ENCODE data around the gene LRRC51.
"Not testable (repeated sequence)": the region's sequence is repeated elsewhere in the genome, so short reads cannot be mapped to it uniquely, and the experiment has no call there.

LRRC51 gene

GRCh38 chr11:72112978-72113808 lies 32.5 kb downstream of the LRRC51 start:
- Mint-ChIP-seq H3K9me3 (no peaks in the 10 kb centered on the region), H3K4me3 (peak overlapping the region; percentile 97), H3K27ac (peak overlapping the region; percentile 100), H3K36me3 (peaks cover 8% of the 10 kb centered on the region), H3K4me1 (peaks cover 29% of the 10 kb centered on the region), H3K27me3 (no peaks in the 10 kb centered on the region)

DNA sequence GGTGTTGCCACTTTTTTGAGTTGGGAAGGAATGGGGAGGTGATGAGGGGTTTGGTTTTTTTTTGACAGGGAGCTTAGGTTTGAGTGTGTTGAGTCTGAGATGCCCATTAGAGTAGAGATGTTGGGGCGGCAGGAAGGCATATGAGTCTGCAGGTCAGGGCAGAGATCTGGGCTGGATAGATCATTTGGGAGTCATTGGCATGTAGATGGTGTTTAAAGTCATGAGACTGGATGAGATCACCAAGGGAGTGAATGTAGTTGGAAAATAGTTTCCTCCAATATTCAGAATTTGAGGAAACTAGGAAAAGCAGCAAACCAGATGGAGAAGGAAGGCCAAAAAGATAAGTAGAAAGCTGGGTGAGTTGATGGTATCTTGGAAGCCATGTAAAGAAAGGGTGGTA lies 33.9 kb downstream of the LRRC51 start:
- H3K9me3 Mint-ChIP-seq = no peaks in the 10 kb centered on the region
- peaks cover 29% of the 10 kb centered on the region for H3K4me1 Mint-ChIP-seq
- H3K27me3 Mint-ChIP-seq = no peaks in the 10 kb centered on the region
- no peak overlapping the region for H3K27ac Mint-ChIP-seq
- no peak overlapping the region for H3K4me3 Mint-ChIP-seq
- H3K36me3 Mint-ChIP-seq = peaks cover 8% of the 10 kb centered on the region

DNA sequence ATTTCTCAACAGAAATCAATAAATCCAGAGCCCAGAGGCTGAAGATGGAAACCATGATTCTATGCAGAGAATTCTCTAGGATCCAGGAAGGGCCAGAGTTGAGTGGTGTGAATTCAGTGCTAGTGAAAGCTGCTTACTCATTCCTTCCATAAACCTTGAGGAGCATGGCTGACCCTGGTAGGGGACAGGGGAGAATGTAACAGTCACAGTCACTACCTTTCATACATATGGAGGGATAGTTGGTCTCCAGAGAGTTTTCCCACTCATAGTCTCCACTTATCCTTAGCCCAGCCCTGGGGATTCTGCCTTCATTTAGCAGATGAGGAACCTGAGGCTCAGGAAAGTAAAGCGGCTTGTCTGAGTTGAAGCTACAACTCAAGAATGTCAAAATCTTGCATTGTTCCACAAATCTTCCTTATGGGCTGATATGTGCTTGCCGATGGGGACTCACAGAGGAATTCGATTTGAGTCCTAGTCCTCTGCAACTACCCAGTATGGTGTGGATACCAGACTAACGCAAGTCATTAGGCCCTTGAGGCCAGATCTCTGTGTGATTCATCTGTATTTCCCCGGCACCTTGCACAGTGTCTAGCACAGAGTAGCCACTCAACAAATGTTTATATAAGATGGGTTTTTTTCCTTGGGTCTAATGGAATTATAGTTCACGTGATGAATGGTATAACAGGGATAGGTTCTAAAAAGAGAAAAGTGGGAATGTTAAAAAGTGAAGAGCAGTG lies 35.5 kb downstream of the LRRC51 start:
- Mint-ChIP-seq H3K4me1 (peaks cover 22% of the 10 kb centered on the region), H3K27ac (no peak overlapping the region), H3K4me3 (no peak overlapping the region), H3K36me3 (peaks cover 1% of the 10 kb centered on the region), H3K27me3 (peaks cover 4% of the 10 kb centered on the region), H3K9me3 (no peaks in the 10 kb centered on the region)

DNA sequence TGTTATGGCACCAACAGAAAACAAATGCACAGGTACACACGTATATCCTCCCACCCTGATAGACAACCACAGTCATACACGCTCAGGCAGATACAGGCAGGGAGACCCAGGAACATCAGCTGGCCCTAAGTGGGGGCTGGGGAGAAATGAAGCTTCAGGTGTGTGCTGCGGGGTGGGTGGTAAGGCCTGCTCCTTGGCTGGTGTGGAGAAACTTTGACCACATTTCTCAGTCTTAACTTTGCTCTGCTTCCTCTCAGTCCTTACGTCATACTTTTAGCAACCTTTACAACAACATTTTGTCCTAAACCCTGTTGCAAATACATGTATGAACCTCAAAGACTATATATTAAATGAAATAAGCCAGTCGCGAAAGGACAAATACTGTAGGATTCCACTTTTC lies 38.5 kb downstream of the LRRC51 start:
- H3K9me3 Mint-ChIP-seq = no peaks in the 10 kb centered on the region
- peaks cover 4% of the 10 kb centered on the region for H3K27me3 Mint-ChIP-seq
- no peaks in the 10 kb centered on the region for H3K4me1 Mint-ChIP-seq
- no peaks in the 10 kb centered on the region for H3K36me3 Mint-ChIP-seq
- H3K4me3 Mint-ChIP-seq = no peak overlapping the region
- no peak overlapping the region for H3K27ac Mint-ChIP-seq

DNA sequence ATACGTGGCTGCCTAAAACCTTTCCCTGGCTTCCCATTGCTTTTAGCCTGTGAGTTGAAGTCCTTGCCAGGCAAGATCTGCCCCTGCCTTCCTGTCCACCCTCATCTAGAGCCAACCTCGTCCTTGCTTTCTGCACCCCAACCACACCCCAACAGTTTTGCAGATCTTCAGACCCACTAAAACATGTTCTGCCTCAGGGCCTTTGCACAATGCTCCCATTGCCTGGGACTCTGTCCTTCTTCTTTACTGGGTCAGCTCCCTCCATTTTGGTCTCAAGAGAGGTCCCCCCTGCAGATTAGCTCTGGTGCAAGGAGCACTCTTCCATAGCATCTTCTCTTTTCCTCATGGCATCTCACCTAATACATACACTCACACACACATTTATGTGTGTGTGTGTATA lies 40.3 kb downstream of the LRRC51 start:
- no peaks in the 10 kb centered on the region for H3K36me3 Mint-ChIP-seq
- peaks cover 4% of the 10 kb centered on the region for H3K27me3 Mint-ChIP-seq
- H3K4me3 Mint-ChIP-seq = no peak overlapping the region
- no peaks in the 10 kb centered on the region for H3K9me3 Mint-ChIP-seq
- no peak overlapping the region for H3K27ac Mint-ChIP-seq
- no peaks in the 10 kb centered on the region for H3K4me1 Mint-ChIP-seq

DNA sequence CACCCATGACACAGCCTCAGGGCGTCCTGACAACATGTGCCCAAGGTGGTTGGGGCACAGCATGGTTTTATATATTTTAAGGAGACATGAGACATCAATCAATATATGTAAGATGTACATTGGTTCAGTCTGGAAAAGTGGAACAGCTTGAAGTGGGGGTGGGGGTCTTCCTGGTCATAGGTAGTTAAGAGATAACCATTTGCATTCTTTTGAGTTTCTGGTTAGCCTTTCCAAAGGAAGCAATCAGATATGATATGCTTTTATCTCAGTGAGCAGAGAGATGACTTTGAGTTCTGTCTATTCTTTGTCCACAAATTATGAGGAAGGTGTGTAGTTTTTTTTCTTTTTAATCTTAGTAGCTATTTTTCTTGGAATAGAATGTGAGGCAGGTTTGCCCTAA lies 42.0 kb downstream of the LRRC51 start:
- Mint-ChIP-seq H3K4me3 (no peak overlapping the region), H3K27me3 (peaks cover 4% of the 10 kb centered on the region), H3K9me3 (no peaks in the 10 kb centered on the region), H3K36me3 (no peaks in the 10 kb centered on the region), H3K27ac (no peak overlapping the region), H3K4me1 (no peaks in the 10 kb centered on the region)

DNA sequence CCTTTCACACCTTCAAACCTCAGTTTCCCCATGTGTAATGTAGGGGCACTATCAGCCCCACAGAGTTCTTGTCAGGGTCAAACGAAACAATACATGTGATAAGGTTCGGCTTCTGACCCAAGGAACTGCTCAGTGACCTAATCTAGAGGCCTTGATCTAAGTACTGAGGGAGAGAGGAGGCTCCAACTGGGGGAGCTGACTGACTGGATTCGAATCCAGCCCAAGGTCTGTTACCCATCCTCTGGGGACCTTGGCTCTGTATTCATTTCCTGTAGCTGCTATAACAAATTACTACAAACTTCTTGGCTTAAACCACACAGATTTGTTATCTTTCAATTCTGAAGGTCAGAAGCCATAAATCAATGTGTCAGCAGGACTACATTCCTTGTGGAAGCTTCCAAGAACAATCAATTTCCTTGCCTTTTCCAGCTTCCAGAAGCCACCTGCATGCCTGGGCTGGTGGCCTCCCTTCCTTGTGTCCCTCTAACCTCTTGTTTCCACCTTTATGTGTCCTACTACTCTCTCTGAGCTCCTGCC lies 42.5 kb downstream of the LRRC51 start:
- no peak overlapping the region for H3K27ac Mint-ChIP-seq
- peaks cover 4% of the 10 kb centered on the region for H3K27me3 Mint-ChIP-seq
- H3K9me3 Mint-ChIP-seq = no peaks in the 10 kb centered on the region

DNA sequence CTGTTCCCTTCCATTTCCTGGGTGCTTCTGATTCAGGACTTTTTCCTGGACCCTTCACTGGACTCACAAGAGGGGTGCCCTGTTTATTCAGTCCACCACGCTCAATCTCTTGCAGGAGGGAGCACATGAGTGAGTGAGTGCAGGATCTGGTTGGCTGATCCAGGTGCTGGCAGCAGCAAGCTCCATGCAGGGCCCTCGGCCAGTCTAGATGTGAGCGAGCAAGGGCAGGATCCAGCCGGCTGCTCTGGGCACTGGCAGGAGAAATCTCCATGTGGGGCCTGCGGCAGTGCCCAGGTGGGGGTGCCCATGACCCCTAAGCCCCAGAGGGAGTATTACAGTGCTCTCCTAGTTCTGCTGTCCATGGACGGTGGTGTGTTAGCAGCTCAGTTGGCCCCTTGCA lies 43.4 kb downstream of the LRRC51 start:
- H3K27me3 Mint-ChIP-seq = peaks cover 6% of the 10 kb centered on the region
- H3K36me3 Mint-ChIP-seq = peaks cover 6% of the 10 kb centered on the region
- no peak overlapping the region for H3K4me3 Mint-ChIP-seq
- H3K9me3 Mint-ChIP-seq = peaks cover 8% of the 10 kb centered on the region
- H3K27ac Mint-ChIP-seq = no peak overlapping the region
- H3K4me1 Mint-ChIP-seq = no peaks in the 10 kb centered on the region

More for the DNA sequence above, 42.5 kb downstream of the LRRC51 start:
- Mint-ChIP-seq H3K4me3 (no peak overlapping the region), H3K36me3 (no peaks in the 10 kb centered on the region), H3K4me1 (no peaks in the 10 kb centered on the region)

- no peaks in the 10 kb centered on the region for H3K4me1 Mint-ChIP-seq
- H3K27me3 Mint-ChIP-seq = peaks cover 6% of the 10 kb centered on the region
Measured at GRCh38 chr11:72125956-72126355, 45.3 kb downstream of the LRRC51 start.

DNA sequence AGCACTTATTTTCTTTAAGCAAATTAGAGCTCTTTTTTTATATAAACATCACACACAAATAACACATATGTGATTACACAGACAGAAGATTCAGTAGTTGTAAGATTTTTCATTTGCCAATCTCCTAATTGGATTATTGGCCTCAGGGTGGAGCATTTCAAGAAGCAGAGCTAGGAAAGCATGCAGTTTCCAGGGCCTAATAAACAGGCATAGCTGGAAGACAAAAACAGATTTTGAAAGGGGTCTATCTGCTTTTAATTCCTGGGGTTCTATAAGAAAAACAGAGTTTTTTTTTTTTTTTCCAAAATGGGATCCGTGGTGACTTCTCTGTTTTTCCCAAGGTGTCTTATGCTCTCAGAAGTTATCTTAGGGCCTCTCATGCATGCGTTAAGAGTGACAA lies 47.3 kb downstream of the LRRC51 start:
- H3K27ac Mint-ChIP-seq = no peak overlapping the region
- no peaks in the 10 kb centered on the region for H3K4me1 Mint-ChIP-seq
- H3K36me3 Mint-ChIP-seq = peaks cover 8% of the 10 kb centered on the region
- peaks cover 11% of the 10 kb centered on the region for H3K9me3 Mint-ChIP-seq
- peaks cover 5% of the 10 kb centered on the region for H3K27me3 Mint-ChIP-seq
- H3K4me3 Mint-ChIP-seq = no peak overlapping the region

More at GRCh38 chr11:72125956-72126355, 45.3 kb downstream of the LRRC51 start:
- Mint-ChIP-seq H3K27ac (no peak overlapping the region), H3K4me3 (no peak overlapping the region), H3K9me3 (peaks cover 11% of the 10 kb centered on the region), H3K36me3 (peaks cover 8% of the 10 kb centered on the region)

GRCh38 chr11:72129381-72129780 lies 48.7 kb downstream of the LRRC51 start:
- Mint-ChIP-seq H3K36me3 (peaks cover 8% of the 10 kb centered on the region), H3K27me3 (peaks cover 6% of the 10 kb centered on the region), H3K4me3 (no peak overlapping the region), H3K27ac (no peak overlapping the region), H3K9me3 (peaks cover 11% of the 10 kb centered on the region), H3K4me1 (no peaks in the 10 kb centered on the region)

GRCh38 chr11:72132646-72133045 lies 52.0 kb downstream of the LRRC51 start:
- Mint-ChIP-seq H3K9me3 (peaks cover 11% of the 10 kb centered on the region), H3K4me1 (no peaks in the 10 kb centered on the region), H3K36me3 (peaks cover 8% of the 10 kb centered on the region), H3K27ac (no peak overlapping the region), H3K4me3 (no peak overlapping the region), H3K27me3 (peaks cover 6% of the 10 kb centered on the region)

GRCh38 chr11:72135473-72135872 lies 54.8 kb downstream of the LRRC51 start, which contains the start of gene FOLR3:
FOLR3 (plus strand) TSS chr11:72135725; CDS start chr11:72135953, 228 bp downstream.
- not testable (repeated sequence) for H3K27me3 Mint-ChIP-seq, H3K4me1 Mint-ChIP-seq, H3K36me3 Mint-ChIP-seq, H3K9me3 Mint-ChIP-seq, H3K27ac Mint-ChIP-seq, H3K4me3 Mint-ChIP-seq

DNA sequence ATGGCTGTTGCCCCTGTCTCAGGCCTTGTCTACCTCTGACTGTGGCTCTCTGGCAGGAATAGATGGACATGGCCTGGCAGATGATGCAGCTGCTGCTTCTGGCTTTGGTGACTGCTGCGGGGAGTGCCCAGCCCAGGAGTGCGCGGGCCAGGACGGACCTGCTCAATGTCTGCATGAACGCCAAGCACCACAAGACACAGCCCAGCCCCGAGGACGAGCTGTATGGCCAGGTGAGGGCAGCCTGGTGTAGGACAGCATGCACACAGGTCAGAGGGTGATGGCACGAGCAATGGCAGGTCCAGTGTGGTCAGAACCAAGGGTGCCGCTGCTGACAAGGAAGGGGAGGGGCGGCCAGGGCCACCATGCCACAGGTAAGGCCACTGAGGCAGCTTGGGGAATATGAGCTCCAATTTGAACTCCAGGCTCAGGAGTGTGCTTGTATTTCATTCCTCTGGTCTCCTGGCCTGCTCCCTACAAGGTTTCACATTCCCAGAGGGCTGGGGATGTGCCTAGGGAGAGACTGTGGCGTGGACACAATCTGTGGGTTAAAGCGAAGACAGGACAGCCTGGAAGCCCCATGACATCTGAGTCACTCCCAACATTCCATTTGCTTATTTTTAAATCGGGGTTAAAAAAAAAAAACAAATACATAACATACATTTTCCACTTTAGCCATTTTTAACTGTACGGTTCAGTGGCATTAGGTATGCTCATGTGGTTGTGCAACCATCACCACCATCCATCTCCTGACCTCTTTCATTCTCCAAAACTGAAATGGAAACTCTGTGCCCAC lies 55.4 kb downstream of the LRRC51 start:
- Mint-ChIP-seq H3K4me1 (no peaks in the 10 kb centered on the region), H3K27ac (no peak overlapping the region), H3K4me3 (no peak overlapping the region), H3K36me3 (no peaks in the 10 kb centered on the region), H3K27me3 (peaks cover 4% of the 10 kb centered on the region), H3K9me3 (no peaks in the 10 kb centered on the region)

DNA sequence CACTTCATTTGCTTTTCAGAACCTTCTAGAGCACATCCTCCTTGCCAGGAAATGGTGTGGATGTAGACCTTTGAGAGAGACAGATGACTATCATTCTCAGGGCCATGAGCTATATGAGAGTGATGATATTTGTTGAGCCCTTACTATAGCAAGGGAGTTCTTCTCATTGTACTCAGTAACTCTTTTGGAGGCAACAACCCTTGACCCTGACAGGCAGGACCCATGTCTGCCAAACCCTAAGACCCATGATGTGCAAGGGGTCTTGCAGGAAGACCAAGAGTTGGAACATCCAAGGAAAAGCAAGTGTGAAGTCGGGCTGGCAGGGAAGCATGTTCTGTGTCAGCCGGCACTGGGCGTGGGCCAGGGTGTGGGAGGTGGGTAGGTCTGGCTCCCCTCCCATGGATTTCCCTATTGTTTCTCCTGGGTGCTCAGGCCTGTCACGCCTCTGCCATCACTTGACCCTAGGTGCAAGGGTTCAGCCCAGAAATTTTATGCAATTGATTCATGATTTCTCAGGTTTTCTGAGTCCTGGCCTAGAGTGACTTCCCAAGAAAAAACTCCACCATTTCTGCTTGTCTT lies 56.1 kb downstream of the LRRC51 start:
- Mint-ChIP-seq H3K9me3 (no peaks in the 10 kb centered on the region), H3K27ac (no peak overlapping the region), H3K4me3 (no peak overlapping the region), H3K27me3 (peaks cover 7% of the 10 kb centered on the region), H3K36me3 (no peaks in the 10 kb centered on the region), H3K4me1 (no peaks in the 10 kb centered on the region)

All from activated naive CD4-positive, alpha-beta T cell treated with anti-CD3 and anti-CD28 coated beads, Interleukin-2, amount 50 U/mL, for 24 hours (primary cell).